Erythroblast (primary cell): ENCODE data around the gene GSTM2.

ENCODE experiments used
- GATA1 ChIP-seq: IDR thresholded peaks from 2 replicates; pipeline ENCODE4 v1.6.1; 2011; ENCODE audit warnings: low read depth, mild to moderate bottlenecking, control low read depth, low read length, moderate library complexity
- POLR2A ChIP-seq: IDR thresholded peaks from 2 replicates; pipeline ENCODE4 v1.6.1; 2011; ENCODE audit warnings: mild to moderate bottlenecking, low read length

GRCh38 chr1:109628540-109629321, 39.1 kb upstream of the GSTM2 start:
- TF ChIP-seq POLR2A (no peak), GATA1 (no peak)
